Measurements from ENCODE around the gene CENPO.
A peak's percentile ranks its signal among the peaks of the same experiment; 100 is the strongest.

The CENPO gene

GRCh38 chr2:24820598-24821432 lies 27.6 kb downstream of the CENPO start:
- Histone ChIP-seq H3K36me3 (ENCODE audit: control insufficient read depth in 4 of 4, insufficient read depth in 4 of 4, low read length in 3 of 4) (peaks cover 17 to 88% (median 57%) of the 10 kb centered on the region in 4 experiments), H3K9me3 (ENCODE audit: control extremely low read depth in 1 of 5, control insufficient read depth in 4 of 5, insufficient read depth in 2 of 5, low read depth in 1 of 5, low read length in 4 of 5) (no peaks in the 10 kb centered on the region), H3K4me1 (ENCODE audit: control extremely low read depth in 1 of 4, control insufficient read depth in 4 of 4, insufficient read depth in 4 of 4, low read length in 3 of 4) (peaks cover 0 to 4% (median 3%) of the 10 kb centered on the region in 4 experiments), H3K4me3 (ENCODE audit: control insufficient read depth in 1 of 7, extremely low read depth in 1 of 7, insufficient read depth in 4 of 7, low read depth in 2 of 7, low read length in 6 of 7) (no peak overlapping the region), H3K27me3 (replicated peaks in 2 of 5; ENCODE audit: control insufficient read depth in 4 of 5, insufficient read depth in 5 of 5, low read length in 4 of 5) (no peaks in the 10 kb centered on the region), H3K27ac (ENCODE audit: insufficient read depth in 1 of 2, low read depth in 1 of 2, low read length in 2 of 2, poor library complexity in 1 of 2, severe bottlenecking in 2 of 2) (no peak overlapping the region)
- WGBS (ENCODE audit: insufficient coverage) = 97% methylated on average over 16 of the region's 17 CpGs
- DNase-seq = no peak
- ChIA-PET POLR2A (no interaction called here), CTCF (interaction anchor here (1.6 to 2.5 kb wide), 2 partner anchors 11 to 398 kb away, joined by 6 read pairs; no protein-coding TSS in a partner anchor)

- H3K27ac ChIP-seq (ENCODE audit: insufficient read depth in 1 of 2, low read depth in 1 of 2, low read length in 2 of 2, poor library complexity in 1 of 2, severe bottlenecking in 2 of 2) = no peak overlapping the region
- POLR2A ChIA-PET = no interaction called here
- H3K9me3 ChIP-seq (ENCODE audit: control extremely low read depth in 1 of 5, control insufficient read depth in 4 of 5, insufficient read depth in 2 of 5, low read depth in 1 of 5, low read length in 4 of 5) = no peaks in the 10 kb centered on the region
- H3K4me1 ChIP-seq (ENCODE audit: control extremely low read depth in 1 of 4, control insufficient read depth in 4 of 4, insufficient read depth in 4 of 4, low read length in 3 of 4) = peaks cover 0 to 6% (median 4%) of the 10 kb centered on the region in 4 experiments
- WGBS (ENCODE audit: insufficient coverage) = 94% methylated on average over 13 of the region's 15 CpGs
- H3K27me3 ChIP-seq (replicated peaks in 2 of 5; ENCODE audit: control insufficient read depth in 4 of 5, insufficient read depth in 5 of 5, low read length in 4 of 5) = no peaks in the 10 kb centered on the region
- CTCF ChIA-PET = interaction anchor here (1.6 kb wide), 1 partner anchor 12 kb away, joined by 6 read pairs; no protein-coding TSS in a partner anchor
- no peak overlapping the region for H3K4me3 ChIP-seq (ENCODE audit: control insufficient read depth in 1 of 7, extremely low read depth in 1 of 7, insufficient read depth in 4 of 7, low read depth in 2 of 7, low read length in 6 of 7)
- no peak for DNase-seq
- peaks cover 17 to 88% (median 56%) of the 10 kb centered on the region in 4 experiments for H3K36me3 ChIP-seq (ENCODE audit: control insufficient read depth in 4 of 4, insufficient read depth in 4 of 4, low read length in 3 of 4)
These were observed 28.2 kb downstream of the CENPO start for GRCh38 chr2:24821433-24821891.

- ChIA-PET POLR2A (no interaction called here), CTCF (interaction anchor here (1.1 to 1.6 kb wide), 2 partner anchors 9 to 12 kb away, joined by 4 to 6 read pairs; no protein-coding TSS in a partner anchor)
- peaks cover 10 to 83% (median 52%) of the 10 kb centered on the region in 4 experiments for H3K36me3 ChIP-seq (ENCODE audit: control insufficient read depth in 4 of 4, insufficient read depth in 4 of 4, low read length in 3 of 4)
- no peaks in the 10 kb centered on the region for H3K9me3 ChIP-seq (ENCODE audit: control extremely low read depth in 1 of 5, control insufficient read depth in 4 of 5, insufficient read depth in 2 of 5, low read depth in 1 of 5, low read length in 4 of 5)
- no peak overlapping the region for H3K27ac ChIP-seq (ENCODE audit: insufficient read depth in 1 of 2, low read depth in 1 of 2, low read length in 2 of 2, poor library complexity in 1 of 2, severe bottlenecking in 2 of 2)
- 87% methylated on average over 4 of the region's 7 CpGs for WGBS (ENCODE audit: insufficient coverage)
- H3K4me3 ChIP-seq (ENCODE audit: control insufficient read depth in 1 of 7, extremely low read depth in 1 of 7, insufficient read depth in 4 of 7, low read depth in 2 of 7, low read length in 6 of 7) = no peak overlapping the region
- no peaks in the 10 kb centered on the region for H3K27me3 ChIP-seq (replicated peaks in 2 of 5; ENCODE audit: control insufficient read depth in 4 of 5, insufficient read depth in 5 of 5, low read length in 4 of 5)
- DNase-seq = no peak
- H3K4me1 ChIP-seq (ENCODE audit: control extremely low read depth in 1 of 4, control insufficient read depth in 4 of 4, insufficient read depth in 4 of 4, low read length in 3 of 4) = peaks cover 0 to 6% (median 4%) of the 10 kb centered on the region in 4 experiments
These were observed 29.0 kb downstream of the CENPO start for GRCh38 chr2:24822049-24822706.

GRCh38 chr2:24824071-24824588 lies 30.9 kb downstream of the CENPO start:
- Histone ChIP-seq H3K27me3 (replicated peaks in 2 of 5; ENCODE audit: control insufficient read depth in 4 of 5, insufficient read depth in 5 of 5, low read length in 4 of 5) (no peaks in the 10 kb centered on the region), H3K36me3 (ENCODE audit: control insufficient read depth in 4 of 4, insufficient read depth in 4 of 4, low read length in 3 of 4) (peaks cover 9 to 76% (median 49%) of the 10 kb centered on the region in 4 experiments), H3K27ac (ENCODE audit: insufficient read depth in 1 of 2, low read depth in 1 of 2, low read length in 2 of 2, poor library complexity in 1 of 2, severe bottlenecking in 2 of 2) (no peak overlapping the region), H3K4me1 (ENCODE audit: control extremely low read depth in 1 of 4, control insufficient read depth in 4 of 4, insufficient read depth in 4 of 4, low read length in 3 of 4) (peaks cover 0 to 6% (median under 1%) of the 10 kb centered on the region in 4 experiments), H3K4me3 (ENCODE audit: control insufficient read depth in 1 of 7, extremely low read depth in 1 of 7, insufficient read depth in 4 of 7, low read depth in 2 of 7, low read length in 6 of 7) (no peak overlapping the region), H3K9me3 (ENCODE audit: control extremely low read depth in 1 of 5, control insufficient read depth in 4 of 5, insufficient read depth in 2 of 5, low read depth in 1 of 5, low read length in 4 of 5) (no peaks in the 10 kb centered on the region)
- 97% methylated on average over 14 of the region's 14 CpGs for WGBS (ENCODE audit: insufficient coverage)
- no peak for DNase-seq
- ChIA-PET POLR2A (no interaction called here), CTCF (interaction anchor here (1.2 to 8.6 kb wide), 5 partner anchors 33 to 415 kb away, joined by 3 to 92 read pairs (median 3); no protein-coding TSS in a partner anchor)

- CTCF ChIA-PET = interaction anchor here (0.6 to 8.6 kb wide), 9 partner anchors 10 to 416 kb away, joined by 3 to 92 read pairs (median 3); no protein-coding TSS in a partner anchor
- POLR2A ChIA-PET = no interaction called here
- DNase-seq = peak; percentile 22 to 64 (median 49)
- H3K27ac ChIP-seq (ENCODE audit: insufficient read depth in 1 of 2, low read depth in 1 of 2, low read length in 2 of 2, poor library complexity in 1 of 2, severe bottlenecking in 2 of 2) = no peak overlapping the region
- no peak overlapping the region for H3K4me3 ChIP-seq (ENCODE audit: control insufficient read depth in 1 of 7, extremely low read depth in 1 of 7, insufficient read depth in 4 of 7, low read depth in 2 of 7, low read length in 6 of 7)
- H3K9me3 ChIP-seq (ENCODE audit: control extremely low read depth in 1 of 5, control insufficient read depth in 4 of 5, insufficient read depth in 2 of 5, low read depth in 1 of 5, low read length in 4 of 5) = no peaks in the 10 kb centered on the region
- WGBS (ENCODE audit: insufficient coverage) = 94% methylated on average over 6 of the region's 16 CpGs
- H3K27me3 ChIP-seq (replicated peaks in 2 of 5; ENCODE audit: control insufficient read depth in 4 of 5, insufficient read depth in 5 of 5, low read length in 4 of 5) = no peaks in the 10 kb centered on the region
- H3K36me3 ChIP-seq (ENCODE audit: control insufficient read depth in 4 of 4, insufficient read depth in 4 of 4, low read length in 3 of 4) = peaks cover 9 to 65% (median 45%) of the 10 kb centered on the region in 4 experiments
- peaks cover 0 to 6% (median under 1%) of the 10 kb centered on the region in 4 experiments for H3K4me1 ChIP-seq (ENCODE audit: control extremely low read depth in 1 of 4, control insufficient read depth in 4 of 4, insufficient read depth in 4 of 4, low read length in 3 of 4)
These were observed 32.0 kb downstream of the CENPO start for GRCh38 chr2:24824966-24825882.

Measured in common myeloid progenitor, CD34-positive (primary cell).